IPS DF 6.9 (cell line): ENCODE results near the gene ACRBP.

ENCODE experiments used
- DNase-seq: peaks from one replicate; pipeline ENCODE4 v3.0.0-alpha.2; 2013; ENCODE audit warnings: low read depth, low spot score
- H3K27ac ChIP-seq: one replicate; pipeline ENCODE4 v1.5.1; 2013; ENCODE audit warnings: low read length, control low read depth
- H3K27me3 ChIP-seq: 2 replicates; pipeline ENCODE4 v1.6.1; 2013; ENCODE audit warnings: mild to moderate bottlenecking, low read length; ENCODE audit not compliant: control insufficient read depth, insufficient read depth
- H3K36me3 ChIP-seq: 2 replicates; pipeline ENCODE4 v1.6.1; 2013; ENCODE audit warnings: low read length; ENCODE audit not compliant: control insufficient read depth, insufficient read depth
- H3K4me1 ChIP-seq: 2 replicates; pipeline ENCODE4 v1.6.1; 2013; ENCODE audit warnings: low read length; ENCODE audit not compliant: control insufficient read depth, insufficient read depth
- H3K4me3 ChIP-seq: 2 replicates; pipeline ENCODE4 v1.5.1; 2013; ENCODE audit warnings: mild to moderate bottlenecking, low read length
- H3K9me3 ChIP-seq: 2 replicates; pipeline ENCODE4 v1.6.1; 2013; ENCODE audit warnings: low read length, inconsistent platforms; ENCODE audit not compliant: control insufficient read depth, insufficient read depth
- WGBS: extraction: QIAGEN DNeasy Blood & Tissue Kit; methylation state at CpG from one replicate; pipeline ENCODE4 v1.1.7; 2013; ENCODE audit warnings: mixed read lengths, missing lambda C conversion rate; ENCODE audit not compliant: insufficient read length, insufficient coverage; 5-methylcytosine and 5-hydroxymethylcytosine counted together

Gene ACRBP

DNA sequence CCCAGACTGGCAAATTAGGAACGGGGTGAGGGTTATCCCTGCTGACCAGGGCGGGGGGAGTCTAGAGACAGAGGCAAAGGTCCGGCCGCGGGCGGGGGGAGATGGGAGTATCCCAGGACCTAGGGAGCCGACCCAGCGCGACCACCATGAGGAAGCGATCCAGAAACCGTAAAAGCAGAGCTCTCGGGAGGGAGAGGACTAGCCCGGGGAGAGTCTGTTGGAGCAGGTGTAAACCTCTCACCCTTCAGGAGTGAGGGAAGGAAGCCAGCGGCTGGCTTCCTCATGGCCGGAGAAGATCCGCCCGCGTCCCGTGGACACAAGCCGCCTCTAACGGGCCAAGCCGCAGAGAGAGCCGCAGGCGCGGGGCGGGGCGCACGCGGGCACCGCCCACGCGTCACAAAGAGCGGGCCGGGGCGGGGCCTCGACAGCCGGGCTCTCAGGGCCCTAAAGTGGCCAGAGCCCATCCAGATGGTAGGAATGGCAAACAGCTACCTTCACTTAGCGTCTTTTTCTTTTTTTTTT, at the start of gene ACRBP:
ACRBP (minus strand) TSS at position 350 of the 522 bp plus-strand sequence; CDS start at position 284, 66 bp downstream.
- Histone ChIP-seq H3K4me1 (peaks cover 2% of the 10 kb centered on the region), H3K4me3 (peak within 1 kb of the TSS; percentile 63; the same call in 1 of the 2 replicates), H3K9me3 (no peaks in the 10 kb centered on the region), H3K27me3 (no peaks in the 10 kb centered on the region), H3K36me3 (peaks cover 5% of the 10 kb centered on the region; the same call in 1 of the 2 replicates), H3K27ac (no peak within 1 kb of the TSS)
- no CpG with 5 or more reads among the region's 38 CpGs for WGBS
- DNase-seq, result peak; percentile 45

DNA sequence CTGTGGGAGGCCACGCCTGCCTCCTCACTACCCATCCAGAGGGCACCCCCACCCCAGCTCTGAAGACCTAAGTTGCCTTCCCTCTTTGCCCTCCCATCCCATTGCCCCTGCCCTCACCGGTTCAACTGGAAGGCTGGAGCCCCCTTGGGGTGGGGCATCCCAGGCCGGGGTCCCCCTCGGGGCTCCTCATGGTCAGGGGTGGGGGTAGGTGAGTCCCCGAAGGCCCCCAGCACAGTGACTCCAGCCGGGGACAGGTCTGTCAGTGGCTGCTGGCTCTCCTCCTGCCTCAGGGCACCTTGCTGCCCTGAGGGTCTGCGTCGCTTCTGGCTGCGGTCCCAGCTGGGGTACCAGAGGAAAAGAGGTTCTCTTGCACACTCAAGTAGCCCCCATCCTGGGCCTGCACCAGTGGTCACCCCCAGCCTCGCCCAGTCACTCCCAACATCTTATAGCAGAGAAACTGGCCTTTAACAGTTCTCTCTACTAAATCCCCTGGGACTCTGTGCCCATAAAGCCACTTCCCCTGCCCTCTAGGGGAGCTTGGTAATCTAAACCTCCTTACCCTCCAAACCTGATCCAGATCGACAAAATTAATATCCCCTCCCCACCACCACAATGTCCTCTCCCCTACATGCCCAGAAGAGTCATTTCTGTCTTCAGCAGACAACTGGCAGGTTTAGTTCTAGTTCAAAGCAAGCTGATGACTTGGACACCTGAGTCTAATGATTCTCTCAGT, 48.2 kb upstream of the ACRBP start:
- Histone ChIP-seq H3K4me3 (no peak overlapping the region), H3K27ac (no peak overlapping the region), H3K27me3 (no peaks in the 10 kb centered on the region; the same call in 1 of the 2 replicates), H3K9me3 (no peaks in the 10 kb centered on the region), H3K36me3 (0 out of 2 replicates have a peak, but pooled peaks cover 3% of the 10 kb centered on the region), H3K4me1 (peaks cover 3% of the 10 kb centered on the region; the same call in 1 of the 2 replicates)
- WGBS, result no CpG with 5 or more reads among the region's 11 CpGs
- no peak for DNase-seq

DNA sequence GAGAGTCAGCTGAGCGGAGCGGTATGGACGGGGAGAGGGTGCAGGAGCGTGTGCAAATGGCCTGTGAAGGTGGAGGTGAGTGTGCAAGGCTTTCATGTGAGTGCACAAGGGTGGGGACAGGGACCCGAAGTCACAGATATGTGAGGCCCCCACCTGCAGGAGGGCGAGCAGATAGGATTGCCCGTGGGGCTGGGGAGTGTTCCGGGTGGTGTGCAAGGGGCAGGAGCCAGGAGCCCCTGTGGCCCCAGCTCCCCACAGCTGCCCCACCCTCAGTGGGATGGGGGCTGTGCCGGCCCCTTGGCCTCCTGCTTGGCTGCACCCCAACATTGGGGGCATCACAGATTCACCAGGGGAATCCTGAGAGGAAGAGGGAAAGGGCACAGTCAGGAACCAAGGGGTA, 47.5 kb upstream of the ACRBP start:
- no peak overlapping the region for H3K4me3 ChIP-seq
- H3K9me3 ChIP-seq, result no peaks in the 10 kb centered on the region
- H3K36me3 ChIP-seq, result 0 out of 2 replicates have a peak, but pooled peaks cover 3% of the 10 kb centered on the region
- no peak for DNase-seq
- no peak overlapping the region for H3K27ac ChIP-seq
- no peaks in the 10 kb centered on the region; the same call in 1 of the 2 replicates for H3K27me3 ChIP-seq
- no CpG with 5 or more reads among the region's 9 CpGs for WGBS
- peaks cover 3% of the 10 kb centered on the region; the same call in 1 of the 2 replicates for H3K4me1 ChIP-seq

DNA sequence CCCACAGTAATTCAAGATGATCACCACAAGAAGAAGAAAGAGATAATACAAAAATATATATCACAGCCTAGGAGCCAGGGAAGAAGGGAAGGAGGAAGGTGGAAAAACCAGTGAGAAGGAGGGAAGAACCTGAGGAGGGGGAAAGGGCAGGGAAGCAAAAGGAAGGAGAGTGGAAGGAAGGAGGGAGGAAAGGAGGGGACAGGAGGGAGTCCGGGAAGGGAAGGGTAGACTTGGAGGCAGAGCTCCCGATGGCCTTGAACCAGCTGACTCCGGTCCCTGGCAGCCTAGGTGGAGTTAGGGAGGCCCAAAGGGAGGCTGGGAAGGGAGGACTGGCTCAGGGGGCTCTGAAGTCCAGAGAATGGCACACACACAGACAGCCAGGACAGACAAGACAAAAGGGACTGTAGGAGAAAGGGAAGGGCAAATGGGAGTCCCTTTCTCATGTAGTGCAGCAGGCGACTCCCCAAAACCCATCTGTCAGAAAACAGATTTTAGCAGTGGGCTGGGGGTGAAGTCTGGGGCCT, 46.7 kb upstream of the ACRBP start:
- Histone ChIP-seq H3K27ac (no peak overlapping the region), H3K27me3 (no peaks in the 10 kb centered on the region), H3K36me3 (0 out of 2 replicates have a peak, but pooled peaks cover 3% of the 10 kb centered on the region), H3K9me3 (no peaks in the 10 kb centered on the region), H3K4me3 (no peak overlapping the region), H3K4me1 (peaks cover 3% of the 10 kb centered on the region; the same call in 1 of the 2 replicates)
- DNase-seq, result no peak
- no CpG with 5 or more reads among the region's 4 CpGs for WGBS

DNA sequence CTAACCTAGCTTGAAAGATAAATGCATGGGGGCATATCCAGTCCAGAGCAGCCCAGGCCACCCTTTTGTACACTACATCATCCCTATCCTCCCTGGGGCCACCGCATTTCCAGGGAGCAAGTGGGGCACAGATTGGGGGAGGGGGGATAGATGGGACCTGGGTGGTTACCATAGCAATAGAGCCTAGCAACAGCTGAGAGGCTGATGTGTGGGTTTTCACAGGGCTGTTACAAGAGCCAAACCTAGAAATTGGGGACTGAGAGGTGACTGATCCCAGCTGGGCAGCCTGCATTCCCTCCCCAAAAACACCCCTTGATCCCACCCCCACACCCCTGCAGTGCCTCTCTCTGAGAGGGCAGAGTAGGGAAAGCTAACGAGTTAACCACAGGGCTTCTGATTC, 45.7 kb upstream of the ACRBP start:
- Histone ChIP-seq H3K27ac (no peak overlapping the region), H3K36me3 (0 out of 2 replicates have a peak, but pooled peaks cover 3% of the 10 kb centered on the region), H3K4me3 (no peak overlapping the region), H3K4me1 (no peaks in the 10 kb centered on the region), H3K27me3 (no peaks in the 10 kb centered on the region), H3K9me3 (no peaks in the 10 kb centered on the region)
- no peak for DNase-seq
- no CpG with 5 or more reads among the region's 2 CpGs for WGBS

DNA sequence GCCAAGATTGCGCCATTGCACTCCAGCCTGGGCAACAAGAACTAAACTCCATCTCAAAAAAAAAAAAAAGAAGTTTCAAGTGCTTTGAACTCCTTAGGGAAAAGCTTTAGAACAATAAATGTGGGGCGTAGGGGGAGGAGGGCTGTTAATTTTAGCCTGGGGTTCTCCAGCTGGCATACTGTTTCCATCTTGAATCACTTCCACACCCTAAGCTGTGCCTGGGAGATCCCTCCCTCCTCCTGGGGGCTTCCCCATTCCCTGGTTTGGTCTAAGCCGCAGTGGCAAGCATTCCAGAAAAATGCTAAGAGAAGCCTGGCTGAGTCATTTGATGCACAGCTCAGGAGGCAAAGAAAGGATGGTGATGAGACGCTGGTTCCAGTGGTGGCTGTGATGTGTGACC, 44.2 kb upstream of the ACRBP start:
- Histone ChIP-seq H3K36me3 (0 out of 2 replicates have a peak, but pooled peaks cover 3% of the 10 kb centered on the region), H3K27me3 (no peaks in the 10 kb centered on the region), H3K27ac (no peak overlapping the region), H3K9me3 (no peaks in the 10 kb centered on the region), H3K4me1 (no peaks in the 10 kb centered on the region), H3K4me3 (no peak overlapping the region)
- WGBS, result no CpG with 5 or more reads among the region's 4 CpGs
- DNase-seq, result no peak

DNA sequence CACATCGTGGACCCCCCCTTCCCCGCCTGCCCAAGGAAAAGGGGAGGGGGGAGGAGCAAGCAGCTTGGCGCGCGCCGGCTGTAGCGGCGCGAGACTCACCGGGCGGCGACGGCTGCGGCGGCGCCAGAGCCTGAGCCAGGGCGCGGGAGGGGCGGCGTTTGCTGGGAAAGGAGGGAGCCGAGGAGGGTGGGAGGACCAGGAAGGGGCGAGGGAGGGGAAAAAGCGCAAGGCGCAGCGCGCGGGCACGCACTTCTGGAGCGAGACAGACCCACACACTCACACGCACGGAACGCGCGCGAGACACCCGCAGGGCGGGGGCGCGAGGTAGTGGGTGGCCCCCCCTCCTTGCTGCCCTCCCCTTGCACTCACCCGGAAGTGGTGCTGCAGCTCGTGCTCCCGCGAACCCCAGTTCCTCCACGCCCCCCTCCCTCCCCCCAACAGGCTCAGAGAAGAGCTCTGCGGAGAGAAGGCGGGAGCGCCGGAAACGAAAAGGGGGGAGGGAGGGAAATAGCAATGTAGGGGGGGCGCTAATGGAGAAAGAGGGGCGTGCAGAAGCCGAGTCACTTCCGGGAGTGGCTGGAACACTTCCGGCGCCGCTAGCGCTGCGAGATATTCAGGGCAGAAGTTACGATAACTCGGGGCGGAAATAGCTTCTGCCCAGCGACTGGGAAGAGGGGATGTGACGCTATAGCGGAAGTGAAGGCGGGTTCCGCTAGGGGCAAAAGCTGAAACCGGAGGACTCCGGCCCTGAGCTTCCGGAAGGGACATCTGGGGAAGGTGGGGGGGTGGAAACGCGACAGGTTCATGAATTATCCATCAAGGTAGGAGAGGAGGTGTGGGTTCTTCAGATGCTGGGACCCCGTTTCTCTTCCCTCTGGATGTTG, 42.0 kb upstream of the ACRBP start, which contains the start of gene ZNF384:
ZNF384 (minus strand) TSS at position 377 of the 884 bp plus-strand sequence. CDS start 9,855 bp downstream, outside the sequence.
- peak; percentile 99 for DNase-seq
- Histone ChIP-seq H3K27ac (no peak within 1 kb of the TSS), H3K4me1 (no peaks in the 10 kb centered on the region), H3K27me3 (no peaks in the 10 kb centered on the region), H3K9me3 (no peaks in the 10 kb centered on the region), H3K36me3 (no peaks in the 10 kb centered on the region), H3K4me3 (peak within 1 kb of the TSS; percentile 94)
- no CpG with 5 or more reads among the region's 72 CpGs for WGBS

DNA sequence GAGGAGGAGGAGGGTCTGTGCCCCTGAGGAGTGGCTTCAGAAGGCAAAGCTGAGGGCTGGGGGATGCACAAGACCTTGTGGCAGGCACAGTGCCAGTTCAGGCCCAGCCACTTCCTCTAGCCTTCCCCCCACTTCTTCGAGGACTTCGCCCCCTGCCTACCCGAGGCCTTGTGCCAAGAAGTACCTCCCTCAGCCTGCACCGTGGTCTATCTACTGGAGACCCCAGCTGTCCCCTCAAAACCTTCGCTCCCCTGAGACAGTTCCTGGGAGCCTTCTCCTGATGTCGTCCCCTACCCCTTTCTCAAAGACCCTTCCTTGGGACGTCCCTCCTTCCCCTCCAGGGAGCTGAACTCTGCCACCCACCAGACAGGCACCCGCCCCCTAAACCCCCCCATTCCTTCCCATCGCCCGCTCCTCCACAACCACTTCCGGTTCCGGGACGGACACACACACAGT, 41.3 kb upstream of the ACRBP start:
- Histone ChIP-seq H3K27me3 (no peaks in the 10 kb centered on the region), H3K27ac (no peak overlapping the region), H3K4me3 (peak overlapping the region; percentile 94), H3K9me3 (no peaks in the 10 kb centered on the region), H3K36me3 (no peaks in the 10 kb centered on the region), H3K4me1 (no peaks in the 10 kb centered on the region)
- no CpG with 5 or more reads among the region's 13 CpGs for whole genome bisulfite sequencing
- peak; percentile 67 for DNase-seq

DNA sequence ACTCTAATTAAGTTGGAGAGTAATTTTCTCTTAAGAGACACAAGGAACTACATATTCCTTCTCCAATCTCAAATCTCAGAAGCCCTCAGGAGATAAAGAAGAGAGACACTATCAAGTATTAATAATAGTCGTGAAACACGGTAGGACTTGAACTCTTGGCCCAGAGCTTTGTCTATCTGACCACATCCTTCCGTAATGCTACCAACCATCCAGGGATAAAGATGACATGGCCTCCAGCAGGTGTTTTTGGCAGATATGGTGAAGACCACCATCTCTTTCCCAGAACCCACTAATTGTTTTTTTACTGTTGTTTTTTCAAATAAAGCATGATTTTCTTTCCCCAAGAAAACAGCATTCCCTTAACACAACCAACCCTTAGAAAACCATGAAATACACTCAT, 38.6 kb upstream of the ACRBP start:
- WGBS, result no CpG with 5 or more reads among the region's 3 CpGs
- no peaks in the 10 kb centered on the region for H3K27me3 ChIP-seq
- no peak overlapping the region for H3K4me3 ChIP-seq
- no peak overlapping the region for H3K27ac ChIP-seq
- H3K4me1 ChIP-seq, result no peaks in the 10 kb centered on the region
- no peak for DNase-seq
- H3K36me3 ChIP-seq, result no peaks in the 10 kb centered on the region
- H3K9me3 ChIP-seq, result no peaks in the 10 kb centered on the region

DNA sequence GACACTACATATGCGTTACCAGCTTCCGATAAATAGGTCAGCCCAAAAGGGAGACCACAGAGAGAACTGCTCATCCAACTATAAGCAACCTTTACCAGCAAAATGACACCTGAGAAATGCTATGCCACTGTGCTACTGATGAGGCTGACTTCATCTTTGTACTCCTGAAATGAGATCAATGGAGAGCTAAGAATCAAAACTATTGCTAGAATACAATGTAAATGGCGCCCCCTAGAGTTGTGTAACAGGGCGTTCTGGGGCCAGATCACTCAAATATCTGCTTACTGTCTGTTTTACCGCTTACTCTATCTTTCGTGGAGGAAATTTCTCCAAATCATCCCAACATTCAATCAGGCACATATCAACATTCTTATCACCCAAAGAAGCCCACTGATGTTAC, 37.4 kb upstream of the ACRBP start:
- Histone ChIP-seq H3K27ac (no peak overlapping the region), H3K4me3 (no peak overlapping the region), H3K4me1 (no peaks in the 10 kb centered on the region), H3K9me3 (no peaks in the 10 kb centered on the region), H3K27me3 (no peaks in the 10 kb centered on the region), H3K36me3 (peaks cover 4% of the 10 kb centered on the region; the same call in 1 of the 2 replicates)
- no CpG with 5 or more reads among the region's 6 CpGs for WGBS
- DNase-seq, result no peak
